GM18519 (cell line): ENCODE data around the gene ELFN1.

Experiments used
- ATAC-seq: cut with Tn5 transposase; IDR thresholded peaks from one replicate; pipeline ENCODE4 v1.9.1; 2021; ENCODE audit warnings: mild to moderate bottlenecking, moderate library complexity; ENCODE audit not compliant: unreplicated experiment, low FRiP score

The ELFN1 gene

DNA sequence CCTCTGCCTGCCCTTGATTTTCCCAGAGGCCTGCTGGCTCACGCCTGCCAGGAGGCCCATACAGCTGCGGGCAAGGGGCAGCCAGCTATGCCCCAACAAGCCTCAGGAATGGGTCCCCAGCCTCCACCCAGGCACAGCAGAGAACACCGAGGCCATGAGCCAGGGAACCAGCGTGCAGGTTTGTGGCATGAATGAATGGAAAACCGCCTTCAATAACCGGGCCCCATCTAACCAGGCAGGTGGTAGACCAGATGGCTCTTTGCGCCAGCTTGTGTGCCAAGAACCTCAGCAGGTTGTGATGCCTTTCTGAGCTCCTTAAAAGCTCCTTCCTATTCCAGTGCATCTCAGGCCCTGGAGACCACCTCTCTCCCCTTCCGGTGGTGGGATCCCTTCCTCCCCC, 50.2 kb downstream of the ELFN1 start:
- ATAC-seq, result no peak

DNA sequence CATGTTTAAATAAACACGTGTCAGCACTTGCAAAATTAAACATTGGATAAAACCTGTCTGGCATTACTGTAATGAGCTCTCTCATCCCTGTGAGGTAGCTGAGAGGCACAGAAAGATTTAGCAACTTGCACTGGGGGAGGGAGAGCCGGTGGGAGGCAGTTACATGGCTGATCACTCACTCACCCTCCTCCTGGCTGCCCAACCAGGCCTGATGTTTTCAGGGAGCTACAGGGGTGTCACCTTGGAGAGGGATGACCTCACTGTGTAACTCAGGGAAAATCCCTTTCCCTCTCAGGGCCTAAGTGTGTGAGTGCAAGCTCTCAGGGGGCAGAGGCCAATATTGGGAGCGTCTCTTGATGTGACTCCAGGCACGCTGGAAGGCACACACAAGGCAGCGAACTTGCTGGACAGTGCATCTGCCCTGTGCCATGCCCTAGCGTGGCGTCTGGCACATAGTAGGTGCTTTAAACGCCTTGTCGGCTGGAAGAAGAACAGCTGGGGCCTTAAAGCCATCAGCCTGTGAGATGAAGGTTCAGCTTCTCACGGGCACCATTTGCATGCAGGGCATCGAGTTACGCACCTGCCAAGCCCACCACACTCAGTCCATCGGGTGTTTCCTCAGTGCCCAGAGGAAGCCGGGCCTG, 51.1 kb downstream of the ELFN1 start:
- no peak for ATAC-seq

DNA sequence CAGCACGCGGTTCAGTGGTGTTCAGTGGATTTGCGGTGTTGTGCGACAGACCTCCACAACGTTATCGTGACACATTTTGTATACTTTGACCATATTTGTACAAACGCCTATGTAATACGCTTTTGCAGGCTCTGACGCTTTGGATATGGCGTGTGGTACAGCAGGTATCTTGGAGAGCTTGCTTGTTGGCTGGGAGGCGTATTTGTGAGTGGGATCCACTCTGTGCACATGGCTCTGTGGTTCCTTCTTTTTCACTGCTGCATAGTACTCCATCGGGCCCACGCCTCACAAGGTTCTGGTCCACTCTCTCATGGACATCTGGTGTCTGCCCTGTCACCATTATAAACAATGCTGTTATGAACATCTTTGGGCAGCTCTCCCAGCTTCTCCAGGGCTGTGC, 53.2 kb downstream of the ELFN1 start:
- ATAC-seq, result no peak

DNA sequence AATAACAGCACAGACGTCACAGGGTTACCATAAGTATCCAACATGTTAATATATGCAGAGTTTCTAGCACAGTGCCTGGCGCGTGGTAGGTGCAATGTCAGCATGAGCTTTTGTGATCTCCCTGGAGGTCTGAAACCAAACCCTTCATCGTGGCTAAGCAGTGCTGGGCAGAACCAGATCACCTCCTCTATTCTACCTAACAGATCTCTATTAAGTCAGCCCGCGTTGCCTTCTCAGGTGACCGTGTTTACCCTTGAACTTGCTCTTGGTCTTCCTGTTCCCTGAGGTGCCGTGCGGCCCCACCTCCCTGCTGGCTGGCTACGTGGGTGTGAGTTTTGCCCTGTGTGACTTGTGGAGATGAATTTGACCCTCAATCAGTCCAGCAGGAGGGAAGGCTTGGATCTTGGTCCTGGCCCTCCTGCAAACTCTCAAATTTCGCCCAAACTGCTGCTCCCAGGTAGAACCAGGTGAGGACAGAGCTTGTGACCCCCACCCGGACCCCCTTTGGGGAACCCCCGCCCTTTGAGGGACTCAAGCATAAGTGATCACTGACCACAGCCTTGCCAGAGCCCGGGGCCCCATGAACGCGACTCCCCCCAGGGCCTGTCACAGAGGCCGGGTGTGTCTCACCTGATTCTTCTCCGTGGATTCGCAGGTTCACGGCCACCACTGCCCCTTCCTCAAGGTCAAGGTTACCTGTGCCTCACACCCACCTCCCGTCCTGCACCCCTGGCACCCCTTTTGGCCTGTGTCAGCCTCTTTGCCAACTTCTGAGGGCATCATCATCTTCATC, 54.2 kb downstream of the ELFN1 start:
- no peak for ATAC-seq

DNA sequence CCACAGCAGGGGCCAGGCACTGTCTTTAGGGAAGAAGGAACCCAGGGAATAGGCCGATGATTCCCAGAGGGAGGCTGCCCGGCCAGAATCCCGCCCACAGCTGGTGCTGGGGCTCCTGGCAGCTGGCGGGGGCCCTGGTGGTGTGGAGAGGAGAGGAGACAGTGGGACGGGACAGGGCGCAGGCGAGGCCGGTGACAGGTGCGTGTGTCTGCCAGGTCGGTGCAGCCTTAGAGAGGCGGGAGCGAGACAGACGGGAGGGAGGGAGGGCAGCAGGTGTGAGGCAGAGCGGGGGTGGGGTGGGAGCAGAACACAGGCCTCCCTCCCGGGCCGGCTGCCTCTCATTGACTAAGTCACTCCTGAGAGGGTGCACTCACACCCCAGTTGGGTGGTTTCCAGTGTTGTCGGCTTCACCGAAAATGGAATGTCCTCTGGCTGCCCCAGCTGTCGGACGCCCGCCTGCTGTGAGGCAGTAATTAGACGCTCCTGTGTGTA, 55.2 kb downstream of the ELFN1 start:
- no peak for ATAC-seq

DNA sequence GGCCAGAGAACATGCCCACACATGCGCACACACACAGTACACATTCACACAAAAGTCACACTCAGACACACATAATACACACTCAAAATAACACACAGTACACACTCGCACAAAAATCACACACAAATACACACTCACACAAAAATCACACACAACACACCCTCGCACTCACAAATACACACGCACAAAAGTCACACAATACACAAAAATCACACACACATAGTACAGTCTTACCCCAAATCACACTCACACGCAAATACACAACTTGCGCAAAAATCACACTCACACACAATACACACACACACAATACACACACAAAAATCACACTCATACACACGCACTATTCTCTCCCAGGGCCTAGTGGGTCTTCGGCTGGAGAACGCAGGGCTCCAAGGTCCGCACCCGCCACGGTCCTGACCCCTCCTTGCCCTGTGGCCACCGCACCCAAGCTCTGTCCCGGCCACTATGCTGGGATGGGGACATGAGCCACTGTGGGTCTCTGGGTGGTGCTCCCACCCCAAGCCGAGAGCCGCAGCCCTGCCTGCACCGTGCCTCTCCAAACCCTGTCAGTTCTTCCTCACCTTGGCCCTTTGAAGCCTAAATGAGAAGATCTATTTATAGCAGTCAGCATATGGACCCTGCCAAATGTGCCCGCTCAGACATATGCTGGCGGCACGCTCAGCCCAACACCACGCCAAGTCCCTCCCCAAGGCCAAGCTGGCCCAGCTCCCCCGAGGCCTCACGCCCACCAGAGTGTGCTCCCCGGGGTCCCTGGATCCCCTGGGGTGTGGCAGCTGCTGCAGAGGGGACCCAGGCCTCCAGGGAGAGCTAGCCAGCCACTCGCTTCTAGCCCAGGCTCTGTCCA, 55.9 kb downstream of the ELFN1 start:
- no peak for ATAC-seq

DNA sequence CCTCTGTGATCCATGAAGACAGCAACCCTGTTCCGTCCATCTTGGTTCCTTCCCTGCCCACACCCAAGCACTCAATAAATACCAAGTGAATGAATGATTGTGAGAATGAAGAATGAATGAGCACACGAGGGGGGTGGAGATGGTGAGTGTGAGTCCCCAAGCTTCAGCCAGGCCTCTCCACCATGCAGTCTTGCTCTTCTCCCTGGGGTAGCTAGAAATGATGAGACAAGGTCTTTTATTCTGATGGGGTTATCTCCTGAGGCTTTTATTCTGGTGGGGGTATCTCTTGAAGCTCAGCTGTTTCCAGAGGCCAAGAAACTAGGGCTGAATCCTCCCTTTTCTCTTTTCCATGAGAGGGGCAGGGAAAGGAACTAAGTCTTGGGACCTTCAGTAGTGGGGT, 57.0 kb downstream of the ELFN1 start:
- ATAC-seq, result no peak

DNA sequence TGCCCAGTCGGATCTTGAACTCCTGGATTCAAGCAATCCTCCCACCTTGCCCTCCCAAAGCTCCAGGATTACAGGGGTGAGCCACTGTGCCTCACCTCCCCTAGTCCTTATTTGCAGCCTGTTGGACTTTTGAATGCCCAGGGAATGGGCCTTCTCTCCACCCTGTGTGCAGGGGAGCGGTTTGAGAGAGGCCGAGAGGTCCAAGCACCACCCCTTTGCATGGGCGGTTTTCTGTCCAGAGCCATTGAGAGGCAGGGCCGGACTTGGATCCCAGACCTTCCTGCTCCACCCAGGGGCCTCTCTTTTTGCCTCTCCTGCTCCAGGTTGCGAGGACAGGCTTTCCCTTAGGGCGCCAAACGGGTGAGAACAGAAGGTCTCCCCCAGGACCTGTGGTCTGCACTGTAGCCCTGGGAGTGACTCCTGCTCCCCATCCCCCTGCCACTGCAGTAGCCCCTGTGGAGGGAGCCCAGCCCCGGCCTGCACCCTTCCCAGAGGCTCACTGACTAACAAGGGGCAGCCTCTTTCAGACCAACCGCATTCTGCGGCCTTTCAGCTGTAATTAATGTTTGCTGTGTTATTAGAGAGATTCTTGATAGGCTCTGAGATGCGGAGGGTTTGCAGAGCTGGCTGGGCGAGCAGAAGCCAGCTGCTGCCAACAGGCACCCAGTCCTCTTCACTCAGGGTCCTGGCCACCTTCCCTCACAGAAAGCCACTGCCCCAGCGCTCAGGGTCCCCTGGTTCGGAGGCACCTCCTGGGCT, 57.9 kb downstream of the ELFN1 start:
- ATAC-seq, result no peak

DNA sequence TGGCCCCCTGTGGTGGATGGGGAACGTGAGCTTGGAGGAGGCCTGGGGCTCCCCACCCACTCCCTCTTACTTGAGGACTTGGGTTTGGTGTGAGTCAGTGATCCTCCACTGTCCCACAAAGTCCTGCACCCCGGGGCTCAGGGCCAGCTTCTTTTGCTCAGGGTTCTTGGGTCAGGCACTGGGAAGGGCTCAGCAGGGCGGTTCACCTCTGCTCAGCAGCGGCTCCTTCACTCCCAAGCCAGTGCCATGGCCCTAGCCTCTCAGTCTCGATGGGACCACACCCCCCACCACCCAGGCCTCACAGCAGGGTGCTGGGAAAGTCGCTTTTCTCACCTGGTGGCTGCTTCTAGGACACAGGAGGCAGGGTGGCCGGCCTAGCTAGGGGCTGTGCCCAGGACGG, 59.1 kb downstream of the ELFN1 start:
- ATAC-seq, result no peak

DNA sequence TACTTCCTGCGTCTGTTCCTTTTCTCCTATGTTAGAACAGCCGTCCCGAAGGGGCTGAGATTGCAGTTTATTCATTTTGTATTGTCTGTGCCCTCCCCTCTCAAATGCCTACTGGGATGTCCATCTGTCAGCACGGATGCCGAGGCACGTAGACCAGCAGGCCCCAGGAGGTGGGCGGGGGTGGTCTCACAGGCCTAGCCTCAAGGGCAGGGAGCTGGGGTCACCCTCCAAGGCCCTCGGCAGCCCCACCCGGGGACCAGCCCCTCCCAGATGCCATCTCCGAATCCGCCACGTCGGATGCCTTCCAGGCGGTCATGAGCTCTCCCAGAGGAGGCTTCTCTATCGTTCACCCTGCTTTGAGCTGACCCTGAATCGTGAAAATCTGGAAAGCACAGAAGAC, 59.7 kb downstream of the ELFN1 start:
- ATAC-seq, result no peak

DNA sequence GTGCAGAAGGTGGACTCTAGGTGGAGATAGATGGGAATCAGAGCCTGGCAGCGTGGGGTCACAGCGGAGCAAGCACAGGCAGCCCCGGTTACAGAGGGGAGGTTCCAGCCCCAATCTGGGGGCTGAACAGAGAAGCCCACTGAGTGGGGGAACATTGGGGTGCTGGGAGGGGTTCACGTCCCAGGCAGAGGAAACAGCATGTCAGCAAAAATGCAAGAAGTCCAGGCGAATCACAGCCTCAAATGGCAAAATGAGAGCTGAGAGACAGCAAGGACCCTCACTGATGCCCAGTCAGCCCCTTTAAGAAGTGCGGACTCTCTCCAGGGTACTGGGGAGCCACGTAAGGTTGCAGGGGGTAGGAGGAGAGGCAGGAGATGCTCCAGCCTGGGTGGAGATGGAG, 62.0 kb downstream of the ELFN1 start:
- ATAC-seq, result no peak

DNA sequence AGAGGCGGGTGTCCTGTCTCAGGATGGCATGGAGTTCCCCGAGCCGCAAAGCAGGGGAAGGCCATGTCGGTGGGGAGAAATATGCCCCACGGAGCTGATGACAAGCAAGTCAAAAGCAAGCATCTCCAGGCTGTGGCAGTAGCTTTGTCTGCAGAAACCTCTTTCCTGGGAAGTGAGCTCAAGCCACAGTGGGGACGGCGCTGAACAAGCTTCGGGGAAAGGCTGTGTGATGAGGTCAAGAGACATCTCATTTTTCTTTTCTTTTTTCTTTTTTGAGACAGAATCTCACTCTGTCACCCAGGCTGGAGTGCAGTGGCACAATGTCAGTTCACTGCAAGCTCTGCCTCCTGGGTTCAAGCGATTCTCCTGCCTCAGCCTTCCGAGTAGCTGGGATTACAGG, 62.6 kb downstream of the ELFN1 start:
- no peak for ATAC-seq

DNA sequence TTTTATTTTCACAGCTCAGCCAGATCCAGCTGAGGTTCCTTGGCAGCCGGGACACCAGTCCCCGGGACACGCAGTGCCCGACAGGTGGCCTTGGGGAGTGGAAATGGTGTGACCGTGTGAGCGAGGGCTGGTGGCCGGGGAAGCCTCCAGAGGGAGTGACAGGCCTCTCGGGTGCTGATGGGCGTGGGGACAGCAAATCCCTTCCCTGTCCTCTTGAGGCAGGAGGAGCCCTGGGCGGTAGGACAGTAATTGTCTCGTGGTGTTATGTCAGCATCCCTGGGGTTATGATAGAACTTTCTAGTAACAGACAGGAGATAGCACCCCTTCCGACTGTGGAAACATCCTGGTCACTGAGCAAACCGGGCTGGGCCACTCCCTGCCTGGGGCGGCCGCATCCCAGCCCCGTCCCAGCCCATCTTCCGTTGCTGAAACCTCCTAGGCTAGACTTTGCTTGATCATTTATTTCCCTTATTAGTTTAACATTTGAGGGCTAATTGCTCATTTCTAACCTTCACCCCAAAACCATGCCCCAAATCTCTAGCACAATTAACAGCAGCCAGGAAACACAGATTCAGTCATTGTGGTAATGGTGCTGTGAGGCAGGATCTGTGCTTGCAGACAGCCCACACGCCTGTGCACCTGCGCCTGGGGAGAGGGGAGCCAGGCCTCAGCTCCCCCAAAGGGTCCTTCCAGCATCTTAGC, 63.3 kb downstream of the ELFN1 start:
- ATAC-seq, result no peak

DNA sequence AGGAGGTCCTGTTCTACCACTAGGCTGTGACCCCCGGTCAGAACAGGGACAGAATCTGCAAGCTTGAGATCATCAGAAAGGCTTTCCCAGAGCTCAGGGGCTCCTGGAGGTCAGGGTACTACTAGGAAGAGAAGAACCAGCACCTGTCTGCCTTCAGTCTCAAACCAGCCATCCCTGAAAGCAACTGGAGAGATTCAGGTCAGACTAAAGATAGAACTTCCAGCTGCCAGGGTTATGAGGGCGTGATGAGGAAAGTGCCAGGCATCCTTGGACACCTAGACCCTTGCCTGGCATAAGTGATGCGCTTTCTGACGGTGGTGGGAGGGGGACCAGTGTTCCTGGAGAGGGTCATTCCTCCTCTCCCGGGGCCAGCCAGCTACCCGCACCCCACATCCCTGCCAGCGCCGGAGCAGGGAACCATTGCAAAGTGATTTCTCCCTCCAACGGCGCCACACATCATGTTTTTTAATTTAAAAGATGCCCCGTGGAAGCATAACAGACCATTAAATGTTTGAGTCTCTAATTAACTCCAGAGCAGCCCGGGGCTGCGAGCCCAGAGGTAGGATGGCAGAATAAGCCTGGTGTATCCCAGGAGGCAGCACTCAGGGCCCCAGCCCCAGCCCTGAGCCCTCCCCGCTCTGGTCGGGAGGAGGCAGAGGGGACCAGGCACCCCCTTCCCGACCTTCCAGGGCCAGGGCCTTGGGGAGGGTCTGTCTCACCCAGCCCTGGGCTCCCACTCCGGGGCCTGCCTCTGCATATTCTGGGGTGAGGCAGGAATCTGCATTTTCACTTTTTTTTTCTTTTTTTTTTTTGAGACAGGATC, 64.0 kb downstream of the ELFN1 start:
- ATAC-seq, result no peak

DNA sequence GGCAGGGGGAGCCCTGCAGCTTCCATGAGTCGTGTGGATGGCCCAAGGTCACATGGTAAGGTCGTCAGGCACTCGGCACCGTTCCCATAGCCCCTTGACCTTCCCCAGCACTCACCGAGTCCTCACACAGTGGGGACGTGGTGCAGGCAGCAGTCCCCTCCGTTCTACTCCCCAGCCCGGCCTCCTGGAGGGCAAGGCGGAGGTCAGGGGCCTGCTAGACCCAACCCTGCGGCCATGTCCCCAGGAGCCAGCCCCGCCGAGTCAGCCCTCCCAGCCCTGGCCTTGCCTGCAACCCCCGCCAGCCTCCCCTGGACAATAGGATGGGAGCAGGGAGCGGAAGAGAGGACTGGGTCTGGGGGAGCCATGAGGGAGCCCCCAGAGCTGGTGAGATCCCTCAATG, 65.2 kb downstream of the ELFN1 start:
- no peak for ATAC-seq

DNA sequence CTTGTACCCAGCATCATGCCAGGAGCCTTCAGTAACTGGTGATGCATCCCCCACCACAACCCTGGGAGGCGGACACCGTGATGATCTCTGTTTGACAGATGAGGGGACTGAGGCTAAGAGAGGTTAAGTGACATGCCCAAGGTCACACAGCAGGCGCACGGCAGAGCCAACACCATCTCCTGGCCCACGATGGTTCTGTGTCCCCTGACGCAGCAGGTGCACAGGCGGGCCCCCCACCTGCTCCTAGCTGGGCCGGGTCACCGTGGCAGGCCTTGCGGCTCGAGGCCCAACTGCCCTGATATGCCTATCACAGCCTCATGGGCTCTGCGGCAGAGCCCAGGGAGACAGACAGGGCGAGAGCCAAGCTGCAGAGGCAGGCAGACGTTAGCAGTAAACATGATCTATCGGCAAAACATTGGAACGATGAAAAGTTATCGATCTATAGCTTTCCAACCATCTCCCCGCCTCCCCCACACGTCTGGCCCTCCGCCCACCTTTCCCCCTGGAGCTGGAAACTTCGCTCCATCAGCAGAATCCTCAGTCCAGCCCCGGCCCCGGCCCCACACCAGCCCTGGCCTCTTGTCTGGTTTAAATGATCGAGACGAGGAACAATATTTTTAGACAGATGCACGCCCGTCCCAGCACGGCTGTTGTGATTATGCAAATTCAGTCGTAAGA, 65.9 kb downstream of the ELFN1 start:
- ATAC-seq, result no peak

DNA sequence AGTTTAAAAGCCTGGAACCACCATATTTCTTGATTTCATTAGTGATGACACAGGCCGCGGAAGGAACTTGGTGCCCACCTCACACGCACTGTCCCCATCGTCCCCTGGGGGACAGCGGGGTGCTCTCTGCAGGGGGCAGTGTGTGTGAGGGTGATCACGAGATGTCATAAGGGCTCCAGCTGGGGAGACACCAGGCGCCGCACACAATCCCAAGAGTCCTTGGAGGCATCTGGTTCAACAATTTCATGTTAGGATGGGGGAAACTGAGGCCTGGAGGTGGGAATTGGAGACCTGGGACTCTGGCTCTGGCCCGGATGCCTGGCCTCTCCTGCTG, 66.4 kb downstream of the ELFN1 start:
- no peak for ATAC-seq

DNA sequence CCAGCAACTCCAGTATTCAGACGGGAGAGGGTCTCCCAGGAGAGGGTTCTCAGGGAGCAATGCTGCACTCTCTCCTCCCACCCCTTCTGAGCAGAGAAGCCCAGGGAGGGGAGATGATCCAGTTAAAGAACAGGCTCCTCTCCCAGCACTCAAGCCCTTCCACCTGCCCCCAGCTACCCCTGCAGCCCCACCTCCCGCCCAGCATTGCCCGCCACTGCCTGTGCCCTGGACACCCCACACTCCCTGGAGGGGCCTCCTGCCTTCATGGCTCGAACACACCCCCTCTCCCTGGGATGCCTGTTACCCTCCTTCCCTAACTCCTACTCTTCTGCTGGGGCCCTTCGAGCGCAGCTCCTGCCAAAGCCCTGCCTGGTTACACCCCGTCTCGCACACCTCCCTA, 66.8 kb downstream of the ELFN1 start:
- no peak for ATAC-seq

DNA sequence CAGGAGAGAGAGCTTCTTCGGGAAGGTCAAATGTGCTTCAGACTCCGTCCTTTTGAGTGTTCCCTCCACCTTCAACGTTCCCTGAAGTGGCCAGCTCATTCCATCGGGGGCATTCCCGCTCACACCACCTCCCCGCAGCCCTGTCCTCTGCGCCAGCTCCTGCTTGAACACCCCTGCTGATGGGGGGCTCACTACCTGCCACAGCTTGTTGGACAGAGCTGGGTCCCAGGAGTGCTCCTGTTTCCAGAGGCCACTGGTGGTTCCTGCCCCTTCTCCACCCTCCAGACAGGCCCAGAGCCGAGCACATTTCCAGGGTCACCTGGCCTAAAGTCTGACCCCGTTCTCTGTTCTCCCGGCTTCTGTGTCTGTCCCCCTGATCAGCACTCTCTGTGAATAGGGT, 67.4 kb downstream of the ELFN1 start:
- no peak for ATAC-seq
